Activated CD8-positive, alpha-beta T cell treated with anti-CD3 and anti-CD28 coated beads, Interleukin-2, amount 10 ng/mL, durations not matched to agents 7 days and 5 days (primary cell): ENCODE results near the gene PPIF. TPM values are rescaled to one million over a fixed set of nuclear protein-coding genes. Genes with fewer than 3 reads are reported as not detected.
A peak's percentile ranks its signal among the peaks of the same experiment; 100 is the strongest.

Experiments used
- ATAC-seq: fragments of 150-1000 bp; cut with Tn5 transposase; one replicate; pipeline ENCODE4 v1.10.0; 2021; ENCODE audit warnings: moderate library complexity
- CTCF ChIA-PET: fragments of 350-600 bp; sonication (Branson Sonifier 250); formaldehyde crosslinking; loops from one replicate; lab custom pipeline; 2021; ENCODE audit warnings: antibody characterized with exemption; lab: Charles Lee
- POLR2A ChIA-PET: fragments of 350-600 bp; sonication (Branson Sonifier 250); formaldehyde crosslinking; loops from one replicate; lab custom pipeline; 2021; ENCODE audit warnings: antibody characterized with exemption; lab: Charles Lee
- DNase-seq: peaks from one replicate; pipeline ENCODE4 v3.0.0-alpha.2; 2020
- H3K27ac Mint-ChIP-seq: one replicate; pipeline ENCODE4 v1.8.0; 2021; ENCODE audit warnings: mild to moderate bottlenecking, mixed read lengths
- H3K27me3 Mint-ChIP-seq: one replicate; pipeline ENCODE4 v1.8.0; 2021; ENCODE audit warnings: low read depth, mixed read lengths
- H3K36me3 Mint-ChIP-seq: one replicate; pipeline ENCODE4 v1.8.0; 2021; ENCODE audit warnings: low read depth, mixed read lengths
- H3K4me1 Mint-ChIP-seq: one replicate; pipeline ENCODE4 v1.8.0; 2021; ENCODE audit warnings: low read depth, mixed read lengths
- H3K4me3 Mint-ChIP-seq: one replicate; pipeline ENCODE4 v1.8.0; 2021; ENCODE audit warnings: mild to moderate bottlenecking, mixed read lengths
- H3K9me3 Mint-ChIP-seq: one replicate; pipeline ENCODE4 v1.8.0; 2022; ENCODE audit warnings: mixed read lengths; ENCODE audit not compliant: insufficient read depth
- total RNA-seq, 2 experiments: library from RNA; stranded (reverse); gene quantifications; one replicate each; pipeline ENCODE4 v1.2.3, GENCODE V29; 2021

The PPIF gene
- total RNA-seq, 2 experiments from 2014 or later: 74.7 to 77.7 TPM

DNA sequence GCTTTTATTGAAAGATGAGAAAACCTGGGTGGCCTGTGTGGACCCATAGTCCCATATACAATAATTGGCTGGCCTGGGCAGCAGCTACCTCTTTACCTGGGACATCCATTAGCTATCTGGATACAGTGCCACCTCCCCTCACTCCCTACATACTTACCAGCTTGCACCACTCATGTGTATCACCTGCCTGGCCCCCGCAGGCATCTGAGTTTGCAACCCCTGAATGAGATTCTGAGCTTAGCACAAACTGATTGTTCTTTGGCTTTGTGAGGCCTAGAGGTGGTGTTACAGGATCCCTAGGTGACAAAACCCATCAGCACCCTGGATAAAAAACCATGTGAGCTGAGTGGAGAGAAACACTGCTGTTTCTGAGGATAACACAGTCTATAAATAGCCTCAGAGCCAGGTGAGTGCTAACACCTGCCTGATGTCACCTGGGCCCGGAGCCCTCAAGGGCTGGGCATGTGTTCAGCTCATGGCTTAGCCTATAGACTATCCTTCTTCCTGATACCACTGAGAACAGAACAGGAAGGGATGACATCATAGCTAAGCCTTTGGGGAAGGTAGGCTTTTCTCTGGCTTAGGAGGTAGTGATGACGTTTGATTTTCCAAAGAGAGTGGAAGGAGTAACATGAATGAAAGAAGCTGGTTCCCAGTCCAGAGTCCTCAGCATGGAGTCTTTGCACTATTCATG lies 2.6 kb upstream of the PPIF start:
- Mint-ChIP-seq H3K27me3 (no peaks in the 10 kb centered on the region), H3K27ac (no peak overlapping the region), H3K4me3 (no peak overlapping the region), H3K9me3 (no peaks in the 10 kb centered on the region), H3K36me3 (peaks cover 15% of the 10 kb centered on the region), H3K4me1 (peaks cover 49% of the 10 kb centered on the region)
- ATAC-seq (no peak), DNase-seq (no peak)
- ChIA-PET CTCF (interaction anchor here (0.8 to 6.2 kb wide), 13 partner anchors 10 to 106 kb away, joined by 3 to 55 read pairs (median 5); no protein-coding TSS in a partner anchor), POLR2A (interaction anchor here (0.7 to 13.3 kb wide), 3 partner anchors 10 to 58 kb away, joined by 3 to 162 read pairs (median 4); no protein-coding TSS in a partner anchor)

GRCh38 chr10:79345241-79346011 lies 1.8 kb upstream of the PPIF start:
- Mint-ChIP-seq H3K9me3 (no peaks in the 10 kb centered on the region), H3K4me3 (no peak overlapping the region), H3K4me1 (peaks cover 57% of the 10 kb centered on the region), H3K36me3 (peaks cover 22% of the 10 kb centered on the region), H3K27ac (peak overlapping the region; percentile 20), H3K27me3 (no peaks in the 10 kb centered on the region)
- DNase-seq (no peak), ATAC-seq (no peak)
- POLR2A ChIA-PET: interaction anchor here (1.1 to 13.3 kb wide), 3 partner anchors 9 to 59 kb away, joined by 3 to 162 read pairs (median 4); no protein-coding TSS in a partner anchor
- CTCF ChIA-PET: interaction anchor here (0.7 to 6.2 kb wide), 15 partner anchors 8 to 107 kb away, joined by 3 to 55 read pairs (median 6); no protein-coding TSS in a partner anchor

GRCh38 chr10:79346012-79346340 lies 1.3 kb upstream of the PPIF start:
- ATAC-seq (no peak), DNase-seq (no peak)
- peak overlapping the region; percentile 43 for H3K27ac Mint-ChIP-seq
- H3K4me3 Mint-ChIP-seq: no peak overlapping the region
- peaks cover 63% of the 10 kb centered on the region for H3K4me1 Mint-ChIP-seq
- ChIA-PET POLR2A (interaction anchor here (1.1 to 13.3 kb wide), 4 partner anchors 8 to 60 kb away, joined by 3 to 162 read pairs (median 8); no protein-coding TSS in a partner anchor), CTCF (interaction anchor here (1.1 to 6.2 kb wide), 15 partner anchors 9 to 107 kb away, joined by 3 to 55 read pairs (median 6); no protein-coding TSS in a partner anchor)
- no peaks in the 10 kb centered on the region for H3K27me3 Mint-ChIP-seq
- H3K9me3 Mint-ChIP-seq: no peaks in the 10 kb centered on the region
- peaks cover 28% of the 10 kb centered on the region for H3K36me3 Mint-ChIP-seq

DNA sequence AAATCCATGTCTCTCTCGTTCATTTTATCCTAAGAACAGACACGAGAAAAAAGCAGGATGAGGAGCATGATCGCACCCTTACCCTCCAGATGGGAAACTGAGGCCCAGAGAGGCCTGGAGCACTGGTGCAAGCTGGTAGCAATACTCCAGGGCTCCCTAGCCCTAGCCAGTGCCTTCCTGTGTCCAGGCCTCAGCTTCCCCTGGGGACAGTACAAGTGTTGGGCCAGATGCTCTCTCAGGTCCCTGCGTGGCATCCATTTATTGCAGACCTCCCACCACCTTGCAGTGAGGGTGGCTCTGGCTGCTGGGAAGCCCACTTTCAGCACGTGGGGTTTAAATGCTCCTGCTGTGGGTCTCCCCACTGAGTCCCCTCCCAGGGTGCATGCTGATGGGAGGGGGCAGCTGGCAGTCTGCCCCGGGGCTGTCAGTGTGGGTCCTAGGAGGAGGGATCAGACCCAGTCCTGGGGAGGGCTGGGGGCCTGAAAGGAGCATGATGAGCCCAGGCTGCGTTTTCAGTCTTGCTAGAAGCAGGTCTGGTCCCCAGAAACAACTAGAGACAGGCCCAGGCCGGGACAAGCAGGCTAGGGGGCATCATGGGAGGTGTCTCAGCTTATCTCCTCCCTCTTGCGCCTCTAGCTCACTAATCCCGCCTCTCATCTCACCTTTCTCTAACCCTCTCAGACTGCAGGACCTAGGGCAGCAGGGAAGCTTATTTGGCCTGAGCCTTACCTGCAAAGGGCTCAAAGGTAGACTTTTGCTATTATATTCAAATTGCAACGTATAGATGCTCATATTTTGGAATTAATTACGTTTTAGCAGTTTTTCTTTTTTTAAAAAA lies 662 bp upstream of the PPIF start:
- no peaks in the 10 kb centered on the region for H3K27me3 Mint-ChIP-seq
- peaks cover 32% of the 10 kb centered on the region for H3K36me3 Mint-ChIP-seq
- peaks cover 67% of the 10 kb centered on the region for H3K4me1 Mint-ChIP-seq
- H3K27ac Mint-ChIP-seq: peak overlapping the region; percentile 57
- ChIA-PET POLR2A (interaction anchor here (1.1 to 13.3 kb wide), 6 partner anchors 7 to 60 kb away, joined by 3 to 162 read pairs (median 11); no protein-coding TSS in a partner anchor), CTCF (interaction anchor here (0.7 to 6.2 kb wide), 13 partner anchors 10 to 98 kb away, joined by 3 to 55 read pairs (median 6); no protein-coding TSS in a partner anchor)
- H3K4me3 Mint-ChIP-seq: peak overlapping the region; percentile 86
- H3K9me3 Mint-ChIP-seq: no peaks in the 10 kb centered on the region
- ATAC-seq: peak; percentile 10
- DNase-seq: peak; percentile 46

- ChIA-PET POLR2A (interaction anchor here (0.6 to 13.3 kb wide), 13 partner anchors 10 to 211 kb away, joined by 3 to 162 read pairs (median 9); no protein-coding TSS in a partner anchor), CTCF (interaction anchor here (0.9 to 6.2 kb wide), 13 partner anchors 10 to 109 kb away, joined by 3 to 55 read pairs (median 5); no protein-coding TSS in a partner anchor)
- peak; percentile 66 for ATAC-seq
- Mint-ChIP-seq H3K36me3 (peaks cover 43% of the 10 kb centered on the region), H3K27ac (peak overlapping the region; percentile 92), H3K4me1 (peaks cover 77% of the 10 kb centered on the region), H3K9me3 (no peaks in the 10 kb centered on the region), H3K27me3 (no peaks in the 10 kb centered on the region), H3K4me3 (peak overlapping the region; percentile 86)
- peak; percentile 82 for DNase-seq
These were observed 798 bp downstream of the PPIF start for GRCh38 chr10:79347894-79348639.

- Mint-ChIP-seq H3K9me3 (no peaks in the 10 kb centered on the region), H3K4me1 (peaks cover 77% of the 10 kb centered on the region), H3K27ac (peak overlapping the region; percentile 92), H3K27me3 (no peaks in the 10 kb centered on the region), H3K36me3 (peaks cover 49% of the 10 kb centered on the region), H3K4me3 (peak overlapping the region; percentile 86)
- DNase-seq (no peak), ATAC-seq (no peak)
- POLR2A ChIA-PET: interaction anchor here (1.2 to 13.3 kb wide), 8 partner anchors 10 to 152 kb away, joined by 3 to 162 read pairs (median 12); no protein-coding TSS in a partner anchor
- CTCF ChIA-PET: interaction anchor here (1.1 to 6.2 kb wide), 11 partner anchors 9 to 99 kb away, joined by 3 to 55 read pairs (median 6); no protein-coding TSS in a partner anchor
These were observed 1.3 kb downstream of the PPIF start for GRCh38 chr10:79348640-79348988.

- no peaks in the 10 kb centered on the region for H3K9me3 Mint-ChIP-seq
- ChIA-PET CTCF (interaction anchor here (1.2 to 6.2 kb wide), 8 partner anchors 9 to 99 kb away, joined by 3 to 55 read pairs (median 10); no protein-coding TSS in a partner anchor), POLR2A (interaction anchor here (1.2 to 13.3 kb wide), 8 partner anchors 9 to 105 kb away, joined by 3 to 162 read pairs (median 12); no protein-coding TSS in a partner anchor)
- ATAC-seq (no peak), DNase-seq (no peak)
- H3K36me3 Mint-ChIP-seq: peaks cover 53% of the 10 kb centered on the region
- H3K4me1 Mint-ChIP-seq: peaks cover 77% of the 10 kb centered on the region
- peak overlapping the region; percentile 92 for H3K27ac Mint-ChIP-seq
- no peaks in the 10 kb centered on the region for H3K27me3 Mint-ChIP-seq
- peak overlapping the region; percentile 86 for H3K4me3 Mint-ChIP-seq
These were observed 1.8 kb downstream of the PPIF start for GRCh38 chr10:79349072-79349491.

DNA sequence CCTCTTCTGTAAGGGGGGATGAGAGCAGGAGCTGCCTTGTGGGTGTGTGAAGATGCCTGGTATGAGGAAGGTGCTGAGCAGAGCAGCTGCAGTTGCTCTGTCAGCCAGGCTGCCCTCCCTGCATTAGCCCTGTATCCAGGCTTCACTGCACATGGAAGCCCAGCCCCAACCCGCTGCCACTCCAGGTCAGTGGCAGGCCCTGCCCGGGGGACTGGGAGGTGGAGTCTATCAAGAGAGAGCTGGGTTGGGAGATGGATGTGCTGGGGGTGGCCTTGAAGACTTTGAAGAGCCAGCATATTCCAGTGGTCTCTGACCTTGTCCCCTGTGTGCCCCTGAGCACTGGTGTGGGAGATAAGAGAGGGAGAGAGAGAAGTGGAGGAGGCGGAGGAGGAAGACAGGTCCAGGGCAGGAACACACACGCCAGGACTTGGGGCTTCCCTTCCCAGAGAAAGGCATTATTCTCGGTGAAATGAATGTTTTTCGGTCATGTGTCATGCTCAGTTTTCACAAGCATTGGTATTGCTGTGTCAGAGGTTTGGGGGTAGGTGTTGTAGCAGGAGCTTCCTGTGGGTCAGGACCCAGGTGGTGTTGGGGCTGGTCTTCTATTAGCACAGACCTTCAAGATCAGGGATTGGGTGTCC lies 2.6 kb downstream of the PPIF start:
- Mint-ChIP-seq H3K9me3 (no peaks in the 10 kb centered on the region), H3K27ac (peak overlapping the region; percentile 92), H3K27me3 (no peaks in the 10 kb centered on the region), H3K4me3 (peak overlapping the region; percentile 86), H3K36me3 (peaks cover 61% of the 10 kb centered on the region), H3K4me1 (peaks cover 81% of the 10 kb centered on the region)
- DNase-seq (no peak), ATAC-seq (no peak)
- ChIA-PET CTCF (interaction anchor here (0.6 to 2.5 kb wide), 2 partner anchors 19 to 33 kb away, joined by 3 to 10 read pairs; no protein-coding TSS in a partner anchor), POLR2A (interaction anchor here (1.2 to 13.3 kb wide), 4 partner anchors 9 to 105 kb away, joined by 3 to 162 read pairs (median 14); no protein-coding TSS in a partner anchor)

GRCh38 chr10:79350407-79351154 lies 3.3 kb downstream of the PPIF start:
- no peak for DNase-seq
- H3K4me1 Mint-ChIP-seq: peaks cover 81% of the 10 kb centered on the region
- POLR2A ChIA-PET: interaction anchor here (1.0 to 13.3 kb wide), 4 partner anchors 15 to 106 kb away, joined by 3 to 162 read pairs (median 3); no protein-coding TSS in a partner anchor

More at GRCh38 chr10:79350407-79351154, 3.3 kb downstream of the PPIF start:
- H3K4me3 Mint-ChIP-seq: no peak overlapping the region
- no peak for ATAC-seq
- H3K27ac Mint-ChIP-seq: peak overlapping the region; percentile 30
- no peaks in the 10 kb centered on the region for H3K27me3 Mint-ChIP-seq
- H3K36me3 Mint-ChIP-seq: peaks cover 68% of the 10 kb centered on the region
- H3K9me3 Mint-ChIP-seq: no peaks in the 10 kb centered on the region
- CTCF ChIA-PET: interaction anchor here (0.6 kb wide), 1 partner anchor 34 kb away, joined by 3 read pairs; no protein-coding TSS in a partner anchor
